Hindlimb muscle (tissue), 1 donor: ENCODE data around the gene THRB. TPM values are rescaled to one million over a fixed set of nuclear protein-coding genes. Genes with fewer than 3 reads are reported as not detected.
"Not testable (repeated sequence)": the region's sequence is repeated elsewhere in the genome, so short reads cannot be mapped to it uniquely, and the experiment has no call there.

Source experiments
- DNase-seq: peaks from one replicate; pipeline ENCODE4 v3.0.0-alpha.2; 2013
- polyA plus RNA-seq: library from polyadenylated mRNA; unstranded; fragments of 120-200 nt; gene quantifications from one replicate; pipeline ENCODE4 v1.2.1, GENCODE V29; 2013; ENCODE audit not compliant: insufficient read length

The THRB gene
- polyA plus RNA-seq, 1 donor = 1.3 TPM

DNA sequence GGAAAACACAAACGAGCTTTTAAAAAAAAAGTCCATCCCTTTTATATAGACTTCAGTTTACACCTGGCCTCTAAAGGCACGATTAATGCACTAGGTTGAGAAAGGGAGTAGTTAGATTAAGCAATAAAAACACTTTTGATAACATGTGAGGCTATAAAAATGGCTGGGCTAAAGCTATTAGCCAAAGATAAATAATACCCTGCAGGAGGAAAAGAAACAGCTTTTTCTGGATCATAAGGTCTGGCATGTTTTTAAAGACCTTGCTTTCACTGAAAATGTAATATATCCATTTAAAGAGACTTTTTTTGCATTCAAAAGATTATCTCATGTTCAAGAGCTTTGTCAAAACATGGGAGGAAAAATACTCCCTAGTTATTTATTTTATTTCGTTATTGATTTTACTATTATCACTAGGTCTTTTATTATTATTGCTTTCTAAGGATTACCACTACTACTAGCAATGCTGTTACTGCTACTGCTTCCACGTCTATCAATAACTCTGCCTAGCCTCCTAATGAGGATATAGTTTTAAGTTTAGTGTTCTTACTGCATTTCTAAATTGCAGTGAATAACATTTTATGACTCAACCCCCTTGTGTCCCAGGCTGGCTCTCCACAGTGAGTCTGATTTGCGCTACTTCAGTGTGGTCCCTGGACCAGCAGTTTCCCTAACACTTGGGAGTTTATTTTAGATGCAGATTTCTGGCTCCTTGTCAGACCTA lies 93.4 kb downstream of the THRB start:
- DNase-seq = no peak

DNA sequence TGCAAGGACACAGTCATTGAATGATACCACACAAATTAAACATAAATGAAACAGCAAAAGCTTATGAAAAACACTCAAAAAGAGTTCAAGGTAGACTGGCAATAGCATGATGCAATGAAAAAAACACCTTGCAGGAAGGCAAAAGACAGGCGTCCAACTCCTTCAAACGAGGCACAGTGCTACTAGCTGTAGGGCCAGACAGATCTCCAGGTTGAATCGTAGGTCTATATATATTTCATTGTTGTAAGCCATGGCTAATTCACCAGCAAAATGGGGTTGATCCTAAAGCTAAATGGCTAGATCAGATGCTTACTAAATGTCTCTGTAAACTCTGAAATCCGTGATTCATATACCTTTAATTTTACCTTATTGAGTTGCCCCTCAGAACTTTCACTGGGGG lies 94.2 kb downstream of the THRB start:
- no peak for DNase-seq

DNA sequence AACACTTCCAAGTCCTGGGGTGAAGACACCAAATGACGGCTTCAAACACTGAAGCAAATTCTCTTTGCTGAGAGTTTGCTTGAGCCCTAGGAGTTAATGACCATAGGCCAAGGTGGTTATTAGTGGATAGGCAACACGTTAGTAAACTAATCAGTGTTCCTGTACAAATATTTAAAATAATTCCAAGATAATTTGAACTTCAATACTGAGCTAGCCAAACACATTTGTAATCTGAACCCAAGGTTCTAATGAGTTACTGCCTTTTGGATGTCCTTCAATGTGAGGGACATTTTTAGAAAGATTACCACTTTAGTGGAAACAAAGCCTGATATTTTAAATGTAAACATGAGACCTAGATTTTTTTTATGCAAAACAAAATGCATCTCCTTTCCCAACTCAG lies 94.6 kb downstream of the THRB start:
- no peak for DNase-seq

DNA sequence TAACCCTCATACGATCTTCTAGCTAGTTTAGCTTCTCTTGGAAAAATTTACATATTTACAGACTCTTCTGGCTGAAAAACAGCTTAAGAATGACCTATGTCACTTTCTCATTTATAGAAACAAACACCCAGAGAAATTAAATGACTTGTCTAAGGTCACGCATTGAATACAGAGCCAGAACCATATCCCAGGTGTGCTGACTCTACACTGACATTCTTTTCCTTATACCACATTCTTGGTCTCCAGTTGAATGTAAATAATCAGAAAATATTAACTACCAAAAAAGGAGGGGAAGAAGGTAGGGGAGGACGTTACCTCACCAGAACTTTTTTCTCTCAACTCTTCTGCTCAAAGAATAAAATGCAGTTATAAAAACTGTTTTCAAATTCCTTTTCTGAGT lies 95.0 kb downstream of the THRB start:
- DNase-seq = no peak

DNA sequence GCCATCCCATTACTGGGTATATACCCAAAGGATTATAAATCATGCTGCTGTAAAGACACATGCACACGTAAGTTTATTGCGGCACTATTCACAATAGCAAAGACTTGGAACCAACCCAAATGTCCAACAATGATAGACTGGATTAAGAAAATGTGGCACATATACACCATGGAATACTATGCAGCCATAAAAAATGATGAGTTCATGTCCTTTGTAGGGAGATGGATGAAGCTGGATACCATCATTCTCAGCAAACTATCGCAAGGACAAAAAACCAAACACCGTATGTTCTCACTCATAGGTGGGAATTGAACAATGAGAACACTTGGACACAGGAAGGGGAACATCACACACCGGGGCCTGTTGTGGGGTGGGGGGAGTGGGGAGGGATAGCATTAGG lies 95.9 kb downstream of the THRB start:
- not testable (repeated sequence) for DNase-seq

DNA sequence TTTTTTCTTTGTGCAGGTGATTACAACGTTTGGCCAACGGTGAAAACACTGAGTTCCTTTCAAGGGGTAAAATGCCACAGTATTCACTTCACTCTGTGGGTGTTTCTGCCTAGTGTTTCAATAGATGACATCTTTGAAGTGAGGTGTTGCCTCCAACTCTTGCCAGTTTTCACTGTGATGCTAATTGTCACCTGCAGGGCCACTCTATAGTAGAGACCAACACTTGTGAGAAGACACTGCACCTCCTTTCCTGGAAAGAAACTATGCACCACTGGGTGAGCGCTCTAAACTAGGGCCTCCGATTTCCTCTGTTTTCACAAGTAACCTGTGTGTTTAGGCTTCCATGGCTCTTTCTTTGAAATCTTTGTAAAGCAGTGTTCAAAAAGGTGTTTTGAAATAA lies 98.3 kb downstream of the THRB start:
- no peak for DNase-seq

DNA sequence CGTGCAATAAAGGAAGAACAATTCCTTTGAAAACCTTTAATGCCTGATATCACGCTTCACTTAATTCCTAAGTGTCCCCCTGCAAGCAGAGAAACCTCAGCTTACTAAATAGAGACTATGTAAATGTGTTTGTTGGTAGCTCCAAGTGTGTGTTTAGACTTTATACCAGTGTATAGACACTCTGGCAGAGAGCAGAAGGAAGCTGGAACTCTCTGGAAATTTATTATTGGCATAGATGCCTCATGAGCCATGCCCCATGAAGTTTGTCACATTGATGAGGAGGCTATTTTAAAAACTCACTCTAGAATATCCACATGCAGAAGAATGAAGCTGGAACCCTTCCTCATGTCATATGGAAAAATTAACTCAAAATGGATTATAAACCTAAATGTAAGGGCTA lies 99.9 kb downstream of the THRB start:
- DNase-seq = no peak

- no peak for DNase-seq
These were observed 101.3 kb downstream of the THRB start for GRCh38 chr3:24393316-24393715.

DNA sequence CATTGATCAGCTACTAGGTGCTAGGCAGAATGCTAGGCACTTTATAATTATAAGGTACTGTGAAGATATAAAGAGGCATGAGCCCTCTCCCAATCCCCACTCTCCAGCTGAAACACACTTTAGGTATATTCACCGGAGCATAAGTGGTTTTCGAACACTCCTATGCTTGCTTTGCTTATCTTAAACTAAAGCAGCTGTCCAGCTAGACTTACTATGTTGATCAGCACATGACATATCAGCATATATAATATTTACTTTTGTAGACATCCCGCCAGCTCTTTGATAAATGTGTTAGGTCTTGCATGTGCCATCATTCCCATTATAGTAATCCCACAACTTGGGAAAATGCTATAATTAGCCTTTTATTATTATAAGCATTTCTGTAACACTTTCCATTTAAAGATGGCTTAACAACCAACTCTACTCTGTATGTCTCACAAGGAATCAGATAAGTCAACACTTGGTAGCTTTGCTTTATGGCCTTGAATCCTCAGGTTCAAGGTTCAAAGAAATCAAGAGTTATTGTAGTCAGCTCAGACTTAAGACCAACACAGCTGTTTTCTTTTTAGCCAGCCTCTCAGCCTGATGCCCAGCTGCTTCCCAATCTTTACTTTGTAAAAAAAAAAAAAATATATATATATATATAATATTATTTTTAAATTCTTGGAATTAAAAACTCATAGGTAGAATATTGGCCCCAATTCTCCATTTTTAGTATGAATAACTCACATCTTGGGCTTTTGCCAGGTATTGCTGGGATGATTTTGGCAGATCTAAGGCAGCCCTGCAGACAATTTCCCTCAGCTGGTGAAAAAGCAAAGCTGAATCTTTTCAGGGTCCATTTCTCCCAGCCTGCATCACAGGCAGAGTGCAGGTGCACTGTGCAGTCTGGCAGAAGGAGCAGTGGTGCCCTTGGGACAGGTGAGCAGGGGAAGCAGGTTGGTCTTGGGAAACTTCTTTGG lies 104.2 kb downstream of the THRB start:
- no peak for DNase-seq

DNA sequence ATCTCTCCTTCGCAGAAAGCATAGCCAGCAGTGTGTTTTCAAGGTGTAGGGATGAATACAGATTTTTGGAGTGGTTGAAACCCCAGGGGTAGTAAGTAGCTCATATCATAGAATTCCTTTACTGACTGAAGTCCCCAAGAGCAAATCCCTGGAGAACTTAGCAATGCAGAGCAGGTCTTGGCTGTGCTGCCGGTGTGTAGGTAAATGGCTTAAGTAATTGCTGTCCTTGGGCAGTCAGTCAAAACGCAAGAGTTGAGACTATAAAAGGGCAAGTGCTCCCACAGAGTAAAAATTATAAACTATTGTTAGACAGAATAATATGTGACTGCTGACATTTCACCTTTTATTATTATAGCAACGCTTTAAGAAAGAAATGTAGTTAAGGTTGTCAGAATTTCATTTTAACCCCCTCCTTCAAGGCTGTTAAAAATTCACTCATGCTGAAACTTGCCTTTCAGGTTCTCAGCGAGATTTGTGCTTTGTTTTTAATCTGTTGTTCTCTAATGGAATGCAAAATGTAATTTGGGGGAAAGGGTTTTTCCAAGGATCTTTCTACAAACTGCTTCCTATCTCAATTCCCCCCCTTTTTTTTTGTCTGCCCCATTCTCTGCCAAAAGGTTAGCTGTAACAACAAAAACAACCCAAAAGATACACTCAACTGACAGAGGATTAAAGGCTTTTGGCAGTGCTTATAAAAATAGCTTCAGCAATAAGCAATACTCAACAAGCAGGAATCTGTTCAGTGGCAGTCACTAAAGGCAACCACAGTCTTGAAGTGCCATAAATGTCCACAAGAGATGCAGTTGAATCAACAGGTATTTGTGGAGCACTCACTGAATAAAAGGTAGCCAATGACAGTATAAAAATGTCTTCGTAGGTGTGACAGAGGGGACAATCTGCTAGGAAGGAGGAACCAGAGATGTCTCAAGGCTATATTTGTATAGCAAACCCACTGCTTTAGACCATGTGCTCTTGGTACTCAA lies 105.3 kb downstream of the THRB start:
- no peak for DNase-seq

- no peak for DNase-seq
These were observed 106.0 kb downstream of the THRB start for GRCh38 chr3:24388611-24389010.

- DNase-seq = no peak
These were observed 106.5 kb downstream of the THRB start for GRCh38 chr3:24388159-24388558.

DNA sequence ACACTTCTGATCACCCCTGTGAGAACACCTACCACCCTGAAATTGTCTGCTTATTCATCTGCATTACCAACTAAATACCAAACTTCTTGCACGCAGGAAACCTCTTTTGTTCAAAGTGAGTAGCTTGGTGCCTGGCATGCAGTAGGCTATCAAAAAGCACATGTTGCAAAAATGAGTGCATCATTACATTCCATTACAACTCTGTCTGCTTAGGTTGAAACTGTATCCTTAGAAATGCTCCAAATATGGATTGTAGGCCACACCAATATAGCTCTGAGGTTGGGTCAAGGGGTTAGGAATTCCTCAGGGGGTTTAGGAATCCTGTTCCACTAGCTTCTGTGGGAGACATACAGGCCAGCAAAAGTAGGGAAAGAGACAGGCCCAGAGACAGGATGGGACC lies 107.2 kb downstream of the THRB start:
- DNase-seq = no peak

DNA sequence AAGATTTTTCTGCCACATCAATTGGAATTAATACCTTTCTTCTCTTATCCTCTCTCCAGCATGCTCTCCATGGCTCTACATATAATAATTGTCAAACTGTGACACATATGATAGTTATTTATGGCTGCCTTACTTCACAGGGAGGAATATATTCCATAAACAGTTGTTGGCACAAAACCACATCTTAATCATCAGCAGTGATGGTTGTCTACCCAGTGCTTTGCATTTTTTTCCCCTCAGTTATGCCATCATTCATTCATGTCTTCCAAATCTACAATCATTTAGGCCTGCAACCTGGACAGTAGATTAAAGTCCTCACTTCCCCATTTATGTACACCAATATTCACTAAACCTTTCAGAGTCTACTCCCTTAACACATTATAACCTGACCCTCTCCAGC lies 107.7 kb downstream of the THRB start:
- DNase-seq = no peak

DNA sequence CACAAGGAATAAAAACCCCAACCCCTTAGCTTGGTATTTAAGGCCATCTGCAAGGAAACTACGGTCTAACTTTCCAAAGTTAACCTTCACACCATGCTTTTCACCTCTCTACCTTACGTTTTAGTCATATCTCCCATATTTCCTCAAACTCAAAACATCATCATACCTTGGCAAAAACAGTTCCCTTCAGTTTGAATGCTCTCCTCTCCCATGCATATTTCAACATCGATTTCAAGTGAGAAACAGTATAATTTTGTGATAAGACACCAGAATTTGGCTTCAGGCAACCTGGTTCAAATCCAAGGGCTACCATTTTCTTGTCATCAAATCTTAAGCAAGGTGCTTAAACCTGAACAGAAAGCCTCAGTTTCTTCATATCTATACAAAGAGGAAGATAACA lies 108.2 kb downstream of the THRB start:
- no peak for DNase-seq

DNA sequence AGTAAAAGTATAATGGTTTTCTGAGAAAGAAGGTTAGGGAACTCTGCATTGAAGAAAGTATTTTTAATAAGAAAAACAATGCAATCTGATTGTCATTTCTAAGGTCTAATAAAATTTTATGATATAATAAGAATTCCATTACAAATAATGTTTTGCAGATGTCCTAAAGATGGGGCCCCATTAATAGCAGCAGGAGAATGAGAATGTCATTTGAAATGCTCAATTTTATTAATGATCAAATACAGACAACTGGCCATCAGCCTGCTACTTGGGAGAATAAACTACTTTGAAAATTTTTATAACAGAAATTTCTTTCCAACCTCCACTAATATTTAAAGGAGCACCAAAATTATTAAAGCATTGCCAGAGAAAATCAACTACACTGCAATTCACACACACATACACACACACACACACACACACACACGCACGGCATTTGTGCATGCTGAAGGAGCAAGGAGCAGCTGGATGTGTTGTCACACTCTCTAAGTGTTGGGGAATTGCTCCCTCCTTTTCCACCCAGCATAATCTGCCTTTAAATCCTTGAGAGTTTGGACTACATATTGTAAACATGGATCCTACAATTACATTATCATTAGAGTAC lies 109.5 kb downstream of the THRB start:
- peak; percentile 22 for DNase-seq

DNA sequence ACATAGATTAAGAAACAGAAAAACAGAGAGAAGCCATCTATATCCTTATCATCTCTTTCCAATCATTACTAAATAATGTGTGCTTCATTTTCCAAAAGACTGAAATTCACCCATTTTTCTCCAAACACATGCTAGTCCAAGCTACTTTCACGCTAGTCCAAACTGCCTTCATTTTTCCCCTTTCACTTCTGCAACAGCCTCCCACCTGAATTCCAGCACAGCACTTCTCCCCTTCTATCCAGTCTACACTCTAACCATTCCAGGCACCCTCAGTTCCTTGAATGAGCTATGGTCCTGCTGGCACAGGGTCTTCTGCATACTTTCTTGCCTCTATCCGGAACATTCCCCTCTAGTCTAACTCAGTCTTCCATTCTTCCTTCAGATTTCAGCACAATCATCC lies 112.0 kb downstream of the THRB start:
- no peak for DNase-seq

DNA sequence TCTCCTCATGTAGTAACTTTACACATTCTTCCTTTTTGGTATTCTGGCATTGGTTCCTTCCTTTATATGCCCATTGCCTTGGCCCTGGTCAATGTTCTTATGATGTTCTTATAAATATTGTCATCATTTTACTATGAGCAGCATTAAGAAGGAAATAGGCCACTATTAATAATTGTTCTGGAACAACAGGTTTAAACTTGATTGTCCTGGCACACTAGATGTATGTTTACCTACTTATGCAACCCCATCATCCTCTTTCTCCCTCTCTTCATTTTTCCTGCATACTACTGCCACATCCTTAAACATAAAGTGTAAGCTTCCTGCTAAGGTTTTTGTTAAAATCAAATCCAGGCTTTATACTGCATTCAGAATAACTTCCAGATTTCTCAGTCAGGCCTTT lies 114.7 kb downstream of the THRB start:
- no peak for DNase-seq

GRCh38 chr3:24378313-24378712 lies 116.3 kb downstream of the THRB start:
- DNase-seq = no peak

- no peak for DNase-seq
These were observed 117.2 kb downstream of the THRB start for GRCh38 chr3:24377218-24377993.

DNA sequence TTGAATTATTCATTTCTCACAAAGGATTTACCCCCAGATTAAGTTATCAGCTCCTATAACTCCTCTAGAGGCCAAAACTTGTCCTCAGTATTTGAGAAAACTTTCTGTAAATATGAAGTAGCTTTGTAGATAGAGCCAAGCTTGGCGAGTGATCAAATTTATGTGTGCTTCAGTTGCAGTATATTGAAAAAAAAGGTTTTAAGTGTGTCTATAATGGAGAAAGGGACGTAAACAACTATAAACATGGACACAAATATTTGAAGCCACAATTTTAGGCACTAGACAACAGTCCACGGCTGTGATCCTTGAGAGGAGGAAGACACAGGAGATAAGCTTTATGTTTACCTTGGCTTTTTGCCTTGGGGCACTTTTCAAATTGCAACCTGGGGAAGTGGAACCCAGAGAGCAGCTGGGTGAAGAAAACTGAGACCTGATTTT lies 118.7 kb downstream of the THRB start:
- no peak for DNase-seq
